CD4-positive, CD25-positive, alpha-beta regulatory T cell (primary cell): ENCODE results near the gene PLTP. TPM values are rescaled to one million over a fixed set of nuclear protein-coding genes. Genes with fewer than 3 reads are reported as not detected.

ENCODE experiments used
- ATAC-seq, 2 donors: fragments of 150-1000 bp; cut with Tn5 transposase; one replicate each; pipeline ENCODE4 v1.10.0; 2021; ENCODE audit warnings: low read depth in 2 of 2, moderate number of reproducible peaks in 2 of 2, moderate library complexity in 1 of 2
- DNase-seq, 3 donors: peaks; one replicate each; pipeline versions ENCODE4 v3.0.0 to v3.0.0-alpha.2; 2012 to 2022; ENCODE audit warnings: mixed read lengths in 1 of 3
- H3K27ac ChIP-seq: one replicate; pipeline ENCODE4 v1.7.0; 2013; ENCODE audit warnings: mild to moderate bottlenecking, low read length; ENCODE audit not compliant: insufficient read depth, poor library complexity, severe bottlenecking
- H3K27me3 ChIP-seq: one replicate; pipeline ENCODE4 v1.7.0; 2013; ENCODE audit warnings: low read length; ENCODE audit not compliant: control insufficient read depth, insufficient read depth
- H3K36me3 ChIP-seq: one replicate; pipeline ENCODE4 v1.7.0; 2013; ENCODE audit warnings: mild to moderate bottlenecking, low read length, moderate library complexity; ENCODE audit not compliant: control insufficient read depth, insufficient read depth
- H3K4me1 ChIP-seq: 2 replicates; pipeline ENCODE4 v1.7.0; 2013; ENCODE audit warnings: mild to moderate bottlenecking, low read length; ENCODE audit not compliant: insufficient read depth, control insufficient read depth, poor library complexity, severe bottlenecking
- H3K4me3 ChIP-seq: one replicate; pipeline ENCODE4 v1.7.0; 2013; ENCODE audit warnings: low read depth, mild to moderate bottlenecking, low read length, moderate library complexity
- H3K9me3 ChIP-seq, 2 experiments: 1 replicate in 1 of 2; 2 replicates in 1 of 2; pipeline ENCODE4 v1.7.0; 2013; ENCODE audit warnings: low read length in 2 of 2, mild to moderate bottlenecking in 1 of 2, moderate library complexity in 1 of 2; ENCODE audit not compliant: control insufficient read depth in 2 of 2
- H3K27ac Mint-ChIP-seq, 3 donors: one replicate each; pipeline ENCODE4 v1.8.0; 2020 to 2022; ENCODE audit warnings: mild to moderate bottlenecking in 3 of 3, mixed read lengths in 3 of 3, moderate library complexity in 2 of 3
- H3K27me3 Mint-ChIP-seq: one replicate; pipeline ENCODE4 v1.8.0; 2022; ENCODE audit warnings: mild to moderate bottlenecking, mixed read lengths
- H3K36me3 Mint-ChIP-seq: one replicate; pipeline ENCODE4 v1.8.0; 2020; ENCODE audit warnings: mixed read lengths
- H3K4me1 Mint-ChIP-seq, 4 donors: one replicate each; pipeline ENCODE4 v1.8.0; 2020 to 2022; ENCODE audit warnings: mixed read lengths in 4 of 4, mild to moderate bottlenecking in 1 of 4
- H3K4me3 Mint-ChIP-seq, 4 donors: one replicate each; pipeline ENCODE4 v1.8.0; 2020 to 2022; ENCODE audit warnings: mild to moderate bottlenecking in 4 of 4, mixed read lengths in 4 of 4, moderate library complexity in 3 of 4
- H3K9me3 Mint-ChIP-seq, 7 donors: one replicate each; pipeline ENCODE4 v1.8.0; 2020 to 2022; ENCODE audit warnings: mixed read lengths in 7 of 7, mild to moderate bottlenecking in 3 of 7, moderate library complexity in 2 of 7
- polyA plus RNA-seq, 4 donors: library from polyadenylated mRNA; unstranded; fragments of 300-500 nt; fragmentation: Illumina TruSeq; gene quantifications; one replicate each; pipeline ENCODE4 v1.2.3, GENCODE V29; 2021
- total RNA-seq: library from RNA; stranded (reverse); gene quantifications from one replicate; pipeline ENCODE4 v1.2.3, GENCODE V29; 2022

PLTP gene
- total and polyA plus RNA-seq, 5 donors from 2014 or later: 0.67 to 4.6 (median 2.1) TPM; not detected in 1

GRCh38 chr20:45912344-45912682 lies 358 bp upstream of the PLTP start:
- Mint-ChIP-seq H3K36me3 (no peaks in the 10 kb centered on the region), H3K27ac (no peak overlapping the region), H3K9me3 (no peaks in the 10 kb centered on the region), H3K4me3 (peak overlapping the region; percentile 43 to 92 (median 65)), H3K27me3 (peaks cover 41% of the 10 kb centered on the region), H3K4me1 (peaks cover 0 to 21% (median 7%) of the 10 kb centered on the region in 4 donors)
- ATAC-seq (no peak), DNase-seq (no peak)
- Histone ChIP-seq H3K4me1 (peaks cover 19% of the 10 kb centered on the region), H3K36me3 (no peaks in the 10 kb centered on the region), H3K27ac (no peak overlapping the region), H3K27me3 (peaks cover 2% of the 10 kb centered on the region), H3K4me3 (no peak overlapping the region), H3K9me3 (no peaks in the 10 kb centered on the region)

GRCh38 chr20:45910670-45911485 lies 1.1 kb downstream of the PLTP start:
- Histone ChIP-seq H3K4me1 (peaks cover 19% of the 10 kb centered on the region), H3K27me3 (peaks cover 2% of the 10 kb centered on the region), H3K27ac (no peak overlapping the region), H3K9me3 (no peaks in the 10 kb centered on the region), H3K36me3 (no peaks in the 10 kb centered on the region), H3K4me3 (peak overlapping the region; percentile 62)
- ATAC-seq (peak; percentile 83), DNase-seq (peak; percentile 75 to 97 (median 83))
- no peaks in the 10 kb centered on the region for H3K36me3 Mint-ChIP-seq
- H3K27ac Mint-ChIP-seq: peak overlapping the region; percentile 73 to 87 (median 84)
- H3K4me1 Mint-ChIP-seq: peaks cover 0 to 21% (median 7%) of the 10 kb centered on the region in 4 donors
- H3K9me3 Mint-ChIP-seq: no peaks in the 10 kb centered on the region
- peak overlapping the region; percentile 77 to 87 (median 84) for H3K4me3 Mint-ChIP-seq
- peaks cover 29% of the 10 kb centered on the region for H3K27me3 Mint-ChIP-seq

GRCh38 chr20:45909817-45910669 lies 1.9 kb downstream of the PLTP start:
- peaks cover 2% of the 10 kb centered on the region for H3K27me3 ChIP-seq
- DNase-seq: no peak
- Mint-ChIP-seq H3K27me3 (peaks cover 21% of the 10 kb centered on the region), H3K4me1 (peaks cover 0 to 21% (median 7%) of the 10 kb centered on the region in 4 donors), H3K9me3 (no peaks in the 10 kb centered on the region), H3K36me3 (no peaks in the 10 kb centered on the region), H3K27ac (peak overlapping the region in 2 of 3 donors; percentile 60 to 84), H3K4me3 (peak overlapping the region; percentile 30 to 87 (median 84))
- no peaks in the 10 kb centered on the region for H3K36me3 ChIP-seq
- ATAC-seq: no peak
- H3K9me3 ChIP-seq: no peaks in the 10 kb centered on the region
- peaks cover 19% of the 10 kb centered on the region for H3K4me1 ChIP-seq
- H3K27ac ChIP-seq: no peak overlapping the region
- peak overlapping the region; percentile 32 for H3K4me3 ChIP-seq

GRCh38 chr20:45909336-45909808 lies 2.6 kb downstream of the PLTP start:
- H3K27me3 ChIP-seq: peaks cover 2% of the 10 kb centered on the region
- Mint-ChIP-seq H3K27ac (no peak overlapping the region), H3K36me3 (no peaks in the 10 kb centered on the region), H3K4me1 (peaks cover 0 to 21% (median 7%) of the 10 kb centered on the region in 4 donors), H3K4me3 (peak overlapping the region in 1 of 4 donors; percentile 30), H3K9me3 (no peaks in the 10 kb centered on the region), H3K27me3 (peaks cover 16% of the 10 kb centered on the region)
- DNase-seq: no peak
- ATAC-seq: no peak
- H3K36me3 ChIP-seq: no peaks in the 10 kb centered on the region
- H3K9me3 ChIP-seq: no peaks in the 10 kb centered on the region
- H3K4me1 ChIP-seq: peaks cover 19% of the 10 kb centered on the region
- no peak overlapping the region for H3K4me3 ChIP-seq
- no peak overlapping the region for H3K27ac ChIP-seq

GRCh38 chr20:45908084-45908483 lies 3.9 kb downstream of the PLTP start:
- peaks cover 19% of the 10 kb centered on the region for H3K4me1 ChIP-seq

GRCh38 chr20:45907219-45907948 lies 4.6 kb downstream of the PLTP start:
- Mint-ChIP-seq H3K36me3 (no peaks in the 10 kb centered on the region), H3K4me1 (peaks cover 0 to 20% (median 7%) of the 10 kb centered on the region in 4 donors), H3K27me3 (peaks cover 8% of the 10 kb centered on the region), H3K9me3 (no peaks in the 10 kb centered on the region), H3K27ac (peak overlapping the region in 1 of 3 donors; percentile 27), H3K4me3 (peak overlapping the region in 1 of 4 donors; percentile 32)
- Histone ChIP-seq H3K9me3 (no peaks in the 10 kb centered on the region), H3K36me3 (no peaks in the 10 kb centered on the region), H3K4me1 (peaks cover 17% of the 10 kb centered on the region), H3K27ac (no peak overlapping the region), H3K4me3 (no peak overlapping the region), H3K27me3 (no peaks in the 10 kb centered on the region)
- ATAC-seq (no peak), DNase-seq (no peak)

More at GRCh38 chr20:45908084-45908483, 3.9 kb downstream of the PLTP start:
- H3K27me3 Mint-ChIP-seq: peaks cover 10% of the 10 kb centered on the region
- no peak for ATAC-seq
- no peak for DNase-seq
- Histone ChIP-seq H3K9me3 (no peaks in the 10 kb centered on the region), H3K27ac (no peak overlapping the region), H3K4me3 (no peak overlapping the region), H3K27me3 (peaks cover under 1% of the 10 kb centered on the region), H3K36me3 (no peaks in the 10 kb centered on the region)
- no peaks in the 10 kb centered on the region for H3K36me3 Mint-ChIP-seq
- no peak overlapping the region for H3K4me3 Mint-ChIP-seq
- peaks cover 0 to 21% (median 7%) of the 10 kb centered on the region in 4 donors for H3K4me1 Mint-ChIP-seq
- H3K27ac Mint-ChIP-seq: no peak overlapping the region
- no peaks in the 10 kb centered on the region for H3K9me3 Mint-ChIP-seq

- Mint-ChIP-seq H3K36me3 (no peaks in the 10 kb centered on the region), H3K9me3 (no peaks in the 10 kb centered on the region), H3K27me3 (no peaks in the 10 kb centered on the region), H3K4me3 (no peak overlapping the region), H3K27ac (no peak overlapping the region), H3K4me1 (peaks cover 0 to 4% (median 2%) of the 10 kb centered on the region in 4 donors)
- H3K27me3 ChIP-seq: no peaks in the 10 kb centered on the region
- DNase-seq (no peak), ATAC-seq (no peak)
- H3K9me3 ChIP-seq: no peaks in the 10 kb centered on the region
- H3K4me3 ChIP-seq: no peak overlapping the region
- H3K36me3 ChIP-seq: no peaks in the 10 kb centered on the region
- no peaks in the 10 kb centered on the region for H3K4me1 ChIP-seq
- H3K27ac ChIP-seq: no peak overlapping the region
Observed at GRCh38 chr20:45905505-45906079, 6.4 kb downstream of the PLTP start.
